ENCODE data around the gene ASCC2. TPM values are rescaled to one million over a fixed set of nuclear protein-coding genes. Genes with fewer than 3 reads are reported as not detected.

ASCC2 gene
- total and polyA plus RNA-seq, 2 experiments from 2014 or later: 33.3 to 51.4 TPM

- H3K36me3 ChIP-seq (ENCODE audit: low read depth): peaks cover 15% of the 10 kb centered on the region; the same call in 1 of the 2 replicates
Measured at GRCh38 chr22:29788339-29789279, 49.5 kb downstream of the ASCC2 start.

GRCh38 chr22:29787371-29787980 lies 50.6 kb downstream of the ASCC2 start:
- Histone ChIP-seq H3K36me3 (ENCODE audit: low read depth) (peaks cover 15% of the 10 kb centered on the region; the same call in 1 of the 2 replicates), H3K27me3 (replicated peaks; ENCODE audit: insufficient read depth) (no peaks in the 10 kb centered on the region), H2AFZ (no peak overlapping the region), H3K4me1 (ENCODE audit: insufficient read depth) (peaks cover 2% of the 10 kb centered on the region), H3K4me2 (ENCODE audit: unreplicated experiment) (no peak overlapping the region), H3K27ac (no peak overlapping the region), H3K9ac (no peak overlapping the region), H3K9me2 (ENCODE audit: insufficient read depth) (no peaks in the 10 kb centered on the region), H3F3A (ENCODE audit: insufficient read depth) (peaks cover 5% of the 10 kb centered on the region), H3K9me3 (ENCODE audit: low read depth) (no peaks in the 10 kb centered on the region), H4K20me1 (ENCODE audit: insufficient read depth) (no peaks in the 10 kb centered on the region), H3K79me2 (ENCODE audit: insufficient read depth) (no peaks in the 10 kb centered on the region), H3K4me3 (no peak overlapping the region)
- WGBS, 2 experiments (ENCODE audit: low coverage in 1 of 2, low lambda C conversion rate in 2 of 2, missing lambda C conversion rate in 2 of 2): 81 to 87% methylated on average over 9 of the region's 9 CpGs
- DNase-seq: no peak
- no peak for TF ChIP-seq EZH2phosphoT487 (IDR thresholded peaks at IDR 0.05; ENCODE audit: insufficient read depth, low read depth)
- TF ChIP-seq EZH2 (IDR thresholded peaks at IDR 0.05; ENCODE audit: insufficient read depth, poor library complexity, severe bottlenecking): no peak
- in situ Hi-C loops (cut with MboI): no loop called here

More at GRCh38 chr22:29788339-29789279, 49.5 kb downstream of the ASCC2 start:
- TF ChIP-seq EZH2phosphoT487 (IDR thresholded peaks at IDR 0.05; ENCODE audit: insufficient read depth, low read depth): no peak
- no peak for TF ChIP-seq EZH2 (IDR thresholded peaks at IDR 0.05; ENCODE audit: insufficient read depth, poor library complexity, severe bottlenecking)
- no peaks in the 10 kb centered on the region for H3F3A ChIP-seq (ENCODE audit: insufficient read depth)
- H3K9me3 ChIP-seq (ENCODE audit: low read depth): no peaks in the 10 kb centered on the region
- no peak overlapping the region for H3K4me3 ChIP-seq
- no peaks in the 10 kb centered on the region for H3K79me2 ChIP-seq (ENCODE audit: insufficient read depth)
- no peak overlapping the region for H3K9ac ChIP-seq
- no peak overlapping the region for H3K4me2 ChIP-seq (ENCODE audit: unreplicated experiment)
- in situ Hi-C loops (cut with MboI): no loop called here
- H3K9me2 ChIP-seq (ENCODE audit: insufficient read depth): no peaks in the 10 kb centered on the region
- 90 to 93% methylated on average over 23 to 27 of the region's 27 CpGs for WGBS, 2 experiments (ENCODE audit: low coverage in 1 of 2, low lambda C conversion rate in 2 of 2, missing lambda C conversion rate in 2 of 2)
- no peak for DNase-seq
- H3K4me1 ChIP-seq (ENCODE audit: insufficient read depth): no peaks in the 10 kb centered on the region
- H3K27ac ChIP-seq: no peak overlapping the region
- H3K27me3 ChIP-seq (replicated peaks; ENCODE audit: insufficient read depth): no peaks in the 10 kb centered on the region
- H4K20me1 ChIP-seq (ENCODE audit: insufficient read depth): no peaks in the 10 kb centered on the region
- no peak overlapping the region for H2AFZ ChIP-seq

- DNase-seq: no peak
- no peak overlapping the region for H3K4me3 ChIP-seq
- H3K79me2 ChIP-seq (ENCODE audit: insufficient read depth): no peaks in the 10 kb centered on the region
- in situ Hi-C loops (cut with MboI): no loop called here
- TF ChIP-seq EZH2phosphoT487 (IDR thresholded peaks at IDR 0.05; ENCODE audit: insufficient read depth, low read depth) (no peak), EZH2 (IDR thresholded peaks at IDR 0.05; ENCODE audit: insufficient read depth, poor library complexity, severe bottlenecking) (no peak)
- peaks cover 16% of the 10 kb centered on the region for H3K4me1 ChIP-seq (ENCODE audit: insufficient read depth)
- H4K20me1 ChIP-seq (ENCODE audit: insufficient read depth): no peaks in the 10 kb centered on the region
- no peak overlapping the region for H2AFZ ChIP-seq
- no peak overlapping the region for H3K9ac ChIP-seq
- peaks cover 18% of the 10 kb centered on the region for H3F3A ChIP-seq (ENCODE audit: insufficient read depth)
- no peaks in the 10 kb centered on the region for H3K9me2 ChIP-seq (ENCODE audit: insufficient read depth)
- H3K27me3 ChIP-seq (replicated peaks; ENCODE audit: insufficient read depth): no peaks in the 10 kb centered on the region
- WGBS, 2 experiments (ENCODE audit: low coverage in 1 of 2, low lambda C conversion rate in 2 of 2, missing lambda C conversion rate in 2 of 2): 77 to 84% methylated on average over 5 of the region's 5 CpGs
- H3K36me3 ChIP-seq (ENCODE audit: low read depth): peaks cover 9% of the 10 kb centered on the region; the same call in 1 of the 2 replicates
- H3K4me2 ChIP-seq (ENCODE audit: unreplicated experiment): no peak overlapping the region
- no peak overlapping the region for H3K27ac ChIP-seq
- no peaks in the 10 kb centered on the region for H3K9me3 ChIP-seq (ENCODE audit: low read depth)
Measured at GRCh38 chr22:29786031-29786430, 52.0 kb downstream of the ASCC2 start.

- Histone ChIP-seq H2AFZ (no peak overlapping the region), H3K9ac (no peak overlapping the region)
Measured at GRCh38 chr22:29784451-29785361, 53.4 kb downstream of the ASCC2 start.

More at GRCh38 chr22:29784451-29785361, 53.4 kb downstream of the ASCC2 start:
- in situ Hi-C loops (cut with MboI): no loop called here
- Histone ChIP-seq H3K9me3 (ENCODE audit: low read depth) (no peaks in the 10 kb centered on the region), H3K4me3 (no peak overlapping the region), H3K27me3 (replicated peaks; ENCODE audit: insufficient read depth) (no peaks in the 10 kb centered on the region), H3K79me2 (ENCODE audit: insufficient read depth) (no peaks in the 10 kb centered on the region), H4K20me1 (ENCODE audit: insufficient read depth) (no peaks in the 10 kb centered on the region), H3F3A (ENCODE audit: insufficient read depth) (peaks cover 24% of the 10 kb centered on the region), H3K4me2 (ENCODE audit: unreplicated experiment) (no peak overlapping the region), H3K4me1 (ENCODE audit: insufficient read depth) (peaks cover 25% of the 10 kb centered on the region), H3K27ac (no peak overlapping the region), H3K9me2 (ENCODE audit: insufficient read depth) (no peaks in the 10 kb centered on the region), H3K36me3 (ENCODE audit: low read depth) (peaks cover 1% of the 10 kb centered on the region; the same call in 1 of the 2 replicates)
- TF ChIP-seq EZH2 (IDR thresholded peaks at IDR 0.05; ENCODE audit: insufficient read depth, poor library complexity, severe bottlenecking) (no peak), EZH2phosphoT487 (IDR thresholded peaks at IDR 0.05; ENCODE audit: insufficient read depth, low read depth) (no peak)
- DNase-seq: peak; percentile 33
- 44 to 50% methylated on average over 9 of the region's 9 CpGs for WGBS, 2 experiments (ENCODE audit: low coverage in 1 of 2, low lambda C conversion rate in 2 of 2, missing lambda C conversion rate in 2 of 2)

All from GM23248 (cell line).